OCI-LY1 (cell line): ENCODE data around the gene NOCT.

Experiments
- EZH2 ChIP-seq: fragments of 200-600 bp; sonication (generic), shearing (Covaris generic); IDR thresholded peaks from 2 replicates; pipeline ENCODE4 v1.8.0; 2017; ENCODE audit warnings: borderline replicate concordance, mixed run types, mild to moderate bottlenecking, antibody characterized with exemption, low read length, moderate library complexity, mixed read lengths
- TF ChIP-seq, protein P1 (sequence below): fragments of 200-600 bp; sonication (generic), shearing (Covaris generic); IDR thresholded peaks from 2 replicates; pipeline ENCODE4 v1.5.1; 2017; ENCODE audit warnings: mild to moderate bottlenecking, antibody characterized with exemption, low read length, moderate library complexity, mixed read lengths

DNA sequence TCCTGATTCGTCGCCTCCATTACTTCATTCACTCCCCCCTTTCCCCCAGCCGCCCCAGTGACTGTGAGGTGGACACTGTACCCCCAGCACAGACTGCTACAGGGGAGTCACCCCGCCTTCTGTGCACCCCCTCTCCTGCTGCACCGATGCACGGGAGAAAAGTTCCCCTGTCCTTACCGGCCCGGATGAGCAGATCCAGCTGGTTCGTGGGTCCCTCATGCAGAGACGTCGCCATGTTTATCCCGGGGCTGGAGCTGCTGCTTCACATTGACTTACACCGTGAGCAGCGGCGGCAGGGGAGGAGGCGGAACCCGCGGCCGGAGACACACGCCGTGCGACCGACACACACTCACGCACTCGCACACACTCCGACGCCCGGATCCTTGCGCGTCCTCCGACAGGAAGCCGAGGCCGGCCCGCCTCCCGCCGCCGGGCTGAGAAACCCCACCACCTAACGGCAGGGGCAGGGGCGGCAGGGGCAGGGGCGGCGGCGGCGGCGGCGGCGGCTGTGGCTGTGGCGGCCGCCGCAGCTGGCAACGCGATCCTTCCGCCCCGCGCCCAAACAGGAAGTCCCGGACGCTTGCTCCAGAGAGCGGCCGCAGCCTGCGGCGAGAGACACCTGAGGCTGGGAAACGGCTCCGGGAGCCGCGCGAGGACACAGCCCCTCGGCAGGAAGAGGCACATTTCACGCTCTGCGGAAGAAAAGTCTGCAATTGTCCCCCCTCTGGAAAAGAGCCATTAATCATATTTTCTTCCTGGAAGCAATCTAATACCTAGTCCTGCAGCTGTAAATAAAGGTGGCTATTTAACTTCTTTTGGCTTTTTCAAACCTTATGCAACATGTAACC is 68.6 kb downstream of the NOCT start:
- TF ChIP-seq, protein P1, sequence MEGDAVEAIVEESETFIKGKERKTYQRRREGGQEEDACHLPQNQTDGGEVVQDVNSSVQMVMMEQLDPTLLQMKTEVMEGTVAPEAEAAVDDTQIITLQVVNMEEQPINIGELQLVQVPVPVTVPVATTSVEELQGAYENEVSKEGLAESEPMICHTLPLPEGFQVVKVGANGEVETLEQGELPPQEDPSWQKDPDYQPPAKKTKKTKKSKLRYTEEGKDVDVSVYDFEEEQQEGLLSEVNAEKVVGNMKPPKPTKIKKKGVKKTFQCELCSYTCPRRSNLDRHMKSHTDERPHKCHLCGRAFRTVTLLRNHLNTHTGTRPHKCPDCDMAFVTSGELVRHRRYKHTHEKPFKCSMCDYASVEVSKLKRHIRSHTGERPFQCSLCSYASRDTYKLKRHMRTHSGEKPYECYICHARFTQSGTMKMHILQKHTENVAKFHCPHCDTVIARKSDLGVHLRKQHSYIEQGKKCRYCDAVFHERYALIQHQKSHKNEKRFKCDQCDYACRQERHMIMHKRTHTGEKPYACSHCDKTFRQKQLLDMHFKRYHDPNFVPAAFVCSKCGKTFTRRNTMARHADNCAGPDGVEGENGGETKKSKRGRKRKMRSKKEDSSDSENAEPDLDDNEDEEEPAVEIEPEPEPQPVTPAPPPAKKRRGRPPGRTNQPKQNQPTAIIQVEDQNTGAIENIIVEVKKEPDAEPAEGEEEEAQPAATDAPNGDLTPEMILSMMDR: no peak
- TF ChIP-seq EZH2: no peak
